ENCODE measurements around the gene TMCC3. TPM values are rescaled to one million over a fixed set of nuclear protein-coding genes. Genes with fewer than 3 reads are reported as not detected.

TMCC3 gene
- total RNA-seq, 4 donors from 2014 or later = 11.2 to 18.1 (median 16.4) TPM

DNA sequence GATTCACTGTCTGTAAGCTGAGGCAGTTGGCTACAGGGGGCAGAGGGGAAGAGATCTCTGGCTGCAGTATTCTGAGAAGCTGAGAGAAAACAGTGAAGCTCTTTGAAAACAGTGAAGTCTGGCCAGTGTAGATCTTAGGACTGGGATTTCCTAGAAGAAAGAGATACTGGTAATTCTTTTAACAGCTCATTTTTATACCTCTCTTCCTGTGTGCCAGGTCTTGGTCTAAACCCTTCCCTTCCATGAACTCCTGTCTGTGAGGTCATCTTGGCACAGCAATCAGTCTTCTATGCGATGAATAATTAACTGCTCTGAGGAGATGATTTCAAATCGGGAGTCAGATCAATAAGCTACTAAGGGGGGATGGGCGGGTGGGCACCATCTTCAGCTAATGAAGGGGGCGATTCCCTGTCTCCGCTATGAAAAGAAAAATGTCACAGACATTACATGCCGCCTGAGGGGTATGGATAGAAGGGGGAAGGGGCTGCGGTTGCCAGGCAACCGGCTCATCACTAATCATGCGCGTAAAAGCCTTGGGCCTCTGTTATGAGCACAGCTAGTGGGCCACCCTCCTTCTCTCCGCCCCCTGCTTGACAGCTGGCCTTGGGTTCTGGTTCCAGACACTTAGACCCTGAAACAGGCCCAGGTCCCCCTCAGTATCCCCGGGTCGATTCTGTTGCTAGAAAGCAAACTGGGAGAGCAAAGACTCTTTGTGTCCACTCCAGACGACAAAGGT lies 115.4 kb downstream of the TMCC3 start:
- DNase-seq (ENCODE audit: low spot score in 2 of 2) = no peak
- H3K36me3 ChIP-seq = no peaks in the 10 kb centered on the region
- no peak overlapping the region for H3K4me3 ChIP-seq
- TF ChIP-seq, protein P1, sequence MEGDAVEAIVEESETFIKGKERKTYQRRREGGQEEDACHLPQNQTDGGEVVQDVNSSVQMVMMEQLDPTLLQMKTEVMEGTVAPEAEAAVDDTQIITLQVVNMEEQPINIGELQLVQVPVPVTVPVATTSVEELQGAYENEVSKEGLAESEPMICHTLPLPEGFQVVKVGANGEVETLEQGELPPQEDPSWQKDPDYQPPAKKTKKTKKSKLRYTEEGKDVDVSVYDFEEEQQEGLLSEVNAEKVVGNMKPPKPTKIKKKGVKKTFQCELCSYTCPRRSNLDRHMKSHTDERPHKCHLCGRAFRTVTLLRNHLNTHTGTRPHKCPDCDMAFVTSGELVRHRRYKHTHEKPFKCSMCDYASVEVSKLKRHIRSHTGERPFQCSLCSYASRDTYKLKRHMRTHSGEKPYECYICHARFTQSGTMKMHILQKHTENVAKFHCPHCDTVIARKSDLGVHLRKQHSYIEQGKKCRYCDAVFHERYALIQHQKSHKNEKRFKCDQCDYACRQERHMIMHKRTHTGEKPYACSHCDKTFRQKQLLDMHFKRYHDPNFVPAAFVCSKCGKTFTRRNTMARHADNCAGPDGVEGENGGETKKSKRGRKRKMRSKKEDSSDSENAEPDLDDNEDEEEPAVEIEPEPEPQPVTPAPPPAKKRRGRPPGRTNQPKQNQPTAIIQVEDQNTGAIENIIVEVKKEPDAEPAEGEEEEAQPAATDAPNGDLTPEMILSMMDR (IDR thresholded peaks at IDR 0.05) = no peak
- H3K4me1 ChIP-seq = peaks cover 9% of the 10 kb centered on the region
- no peaks in the 10 kb centered on the region for H3K27me3 ChIP-seq
- H3K27ac ChIP-seq = no peak overlapping the region
- WGBS = 78% methylated on average over 14 of the region's 14 CpGs
- no peaks in the 10 kb centered on the region for H3K9me3 ChIP-seq

GRCh38 chr12:94534278-94534677 lies 116.1 kb downstream of the TMCC3 start:
- no peaks in the 10 kb centered on the region for H3K9me3 ChIP-seq
- DNase-seq (ENCODE audit: low spot score in 2 of 2) = no peak
- no peaks in the 10 kb centered on the region for H3K27me3 ChIP-seq
- H3K4me1 ChIP-seq = peaks cover 9% of the 10 kb centered on the region
- TF ChIP-seq POLR2A (IDR thresholded peaks at IDR 0.05) (no peak), POLR2AphosphoS5 (IDR thresholded peaks at IDR 0.05) (no peak), EP300 (IDR thresholded peaks at IDR 0.05) (no peak)
- TF ChIP-seq, protein P1 (IDR thresholded peaks at IDR 0.05) = no peak
- 87% methylated on average over 6 of the region's 6 CpGs for WGBS
- no peaks in the 10 kb centered on the region for H3K36me3 ChIP-seq
- no peak overlapping the region for H3K4me3 ChIP-seq
- H3K27ac ChIP-seq = no peak overlapping the region

GRCh38 chr12:94532490-94533422 lies 117.6 kb downstream of the TMCC3 start:
- TF ChIP-seq, protein P1 (IDR thresholded peaks at IDR 0.05) = peak; percentile 64 to 67
- no peak for TF ChIP-seq POLR2A (IDR thresholded peaks at IDR 0.05)
- TF ChIP-seq EP300 (IDR thresholded peaks at IDR 0.05) = no peak
- no peak for TF ChIP-seq POLR2AphosphoS5 (IDR thresholded peaks at IDR 0.05)
- DNase-seq (ENCODE audit: low spot score in 2 of 2) = peak in 1 of 2 donors; percentile 77

GRCh38 chr12:94531196-94531720 lies 119.1 kb downstream of the TMCC3 start:
- Histone ChIP-seq H3K9me3 (no peaks in the 10 kb centered on the region), H3K27me3 (no peaks in the 10 kb centered on the region), H3K4me3 (no peak overlapping the region), H3K27ac (no peak overlapping the region), H3K4me1 (peaks cover 9% of the 10 kb centered on the region), H3K36me3 (no peaks in the 10 kb centered on the region)
- WGBS = 84% methylated on average over 6 of the region's 6 CpGs
- DNase-seq (ENCODE audit: low spot score in 2 of 2) = no peak
- TF ChIP-seq, protein P1 (IDR thresholded peaks at IDR 0.05) = no peak
- TF ChIP-seq POLR2AphosphoS5 (IDR thresholded peaks at IDR 0.05) (no peak), POLR2A (IDR thresholded peaks at IDR 0.05) (no peak), EP300 (IDR thresholded peaks at IDR 0.05) (no peak)

More at GRCh38 chr12:94532490-94533422, 117.6 kb downstream of the TMCC3 start:
- H3K9me3 ChIP-seq = no peaks in the 10 kb centered on the region
- H3K27me3 ChIP-seq = no peaks in the 10 kb centered on the region
- no peaks in the 10 kb centered on the region for H3K36me3 ChIP-seq
- H3K4me3 ChIP-seq = no peak overlapping the region
- 29% methylated on average over 16 of the region's 16 CpGs for WGBS
- H3K27ac ChIP-seq = no peak overlapping the region
- peaks cover 9% of the 10 kb centered on the region for H3K4me1 ChIP-seq

- no peak for DNase-seq (ENCODE audit: low spot score in 2 of 2)
- H3K27ac ChIP-seq = no peak overlapping the region
- no peaks in the 10 kb centered on the region for H3K4me1 ChIP-seq
- TF ChIP-seq POLR2AphosphoS5 (IDR thresholded peaks at IDR 0.05) (no peak), POLR2A (IDR thresholded peaks at IDR 0.05) (no peak), EP300 (IDR thresholded peaks at IDR 0.05) (no peak)
- TF ChIP-seq, protein P1 (IDR thresholded peaks at IDR 0.05) = no peak
- H3K27me3 ChIP-seq = no peaks in the 10 kb centered on the region
- H3K36me3 ChIP-seq = no peaks in the 10 kb centered on the region
- 46% methylated on average over 2 of the region's 2 CpGs for WGBS
- no peak overlapping the region for H3K4me3 ChIP-seq
- H3K9me3 ChIP-seq = no peaks in the 10 kb centered on the region
Measured at GRCh38 chr12:94525951-94526350, 124.4 kb downstream of the TMCC3 start.

Data from suprapubic skin (tissue), 4 donors.